HG02943 (cell line): ENCODE measurements around the gene ARHGEF28.
A peak's percentile ranks its signal among the peaks of the same experiment; 100 is the strongest.

Experiments used
- ATAC-seq: cut with Tn5 transposase; IDR thresholded peaks from one replicate; pipeline ENCODE4 v1.9.1; 2021; ENCODE audit warnings: mild to moderate bottlenecking, low read depth, moderate library complexity; ENCODE audit not compliant: unreplicated experiment

The ARHGEF28 gene

DNA sequence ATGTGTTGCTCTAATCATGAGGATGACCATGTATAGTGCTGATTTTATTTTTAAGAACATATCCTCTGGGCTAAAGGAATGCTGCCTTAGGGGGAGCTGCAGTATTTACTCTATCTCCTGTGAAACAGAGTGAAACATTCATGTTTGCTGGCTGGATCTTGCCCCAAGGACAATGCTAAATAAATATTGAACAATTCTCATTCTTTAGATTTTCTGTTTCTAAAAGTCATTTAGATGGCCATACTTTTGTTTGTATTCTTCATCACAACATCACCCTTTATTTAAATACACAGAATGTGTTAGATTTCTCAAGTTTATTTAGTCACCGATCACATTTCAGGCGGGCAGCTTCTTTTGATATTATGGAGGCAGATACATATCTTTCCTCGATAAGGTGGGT is 103.3 kb downstream of the ARHGEF28 start:
- no peak for ATAC-seq

DNA sequence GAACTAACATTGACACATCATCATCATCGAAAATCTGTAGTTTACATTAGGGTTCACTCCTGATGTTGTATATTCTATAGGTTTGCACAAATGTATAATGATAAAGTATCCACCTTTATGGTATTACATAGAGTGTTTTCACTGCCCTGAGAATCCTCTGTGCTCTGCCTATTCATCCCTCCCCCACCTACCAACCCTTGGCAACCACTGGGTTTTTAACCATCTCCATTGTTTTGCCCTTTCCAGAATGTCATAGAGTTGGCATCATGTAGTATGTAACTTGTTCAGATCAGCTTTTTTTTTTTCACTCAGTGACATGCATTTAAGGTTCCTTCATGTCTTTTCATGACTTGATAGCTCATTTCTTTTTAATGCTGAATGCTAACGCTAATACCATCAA is 106.0 kb downstream of the ARHGEF28 start:
- ATAC-seq = no peak

DNA sequence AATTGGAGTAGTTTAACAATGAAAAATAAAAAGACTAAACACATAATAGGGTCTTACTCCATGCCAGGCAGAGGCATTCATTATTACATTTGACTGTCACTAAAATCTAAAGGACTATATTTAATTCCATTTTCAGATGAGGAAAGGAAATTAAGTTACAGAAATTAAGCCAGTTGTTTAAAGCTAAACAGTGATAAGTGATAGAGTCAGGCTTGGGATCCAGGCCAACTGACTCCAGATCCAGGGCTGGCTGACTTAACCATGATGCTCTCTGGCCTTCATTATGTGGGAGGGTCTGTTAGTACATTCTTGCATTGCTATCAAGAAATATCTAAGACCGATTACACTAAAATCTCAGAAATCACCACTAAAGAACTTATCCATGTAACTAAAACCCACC is 107.2 kb downstream of the ARHGEF28 start:
- ATAC-seq = no peak

DNA sequence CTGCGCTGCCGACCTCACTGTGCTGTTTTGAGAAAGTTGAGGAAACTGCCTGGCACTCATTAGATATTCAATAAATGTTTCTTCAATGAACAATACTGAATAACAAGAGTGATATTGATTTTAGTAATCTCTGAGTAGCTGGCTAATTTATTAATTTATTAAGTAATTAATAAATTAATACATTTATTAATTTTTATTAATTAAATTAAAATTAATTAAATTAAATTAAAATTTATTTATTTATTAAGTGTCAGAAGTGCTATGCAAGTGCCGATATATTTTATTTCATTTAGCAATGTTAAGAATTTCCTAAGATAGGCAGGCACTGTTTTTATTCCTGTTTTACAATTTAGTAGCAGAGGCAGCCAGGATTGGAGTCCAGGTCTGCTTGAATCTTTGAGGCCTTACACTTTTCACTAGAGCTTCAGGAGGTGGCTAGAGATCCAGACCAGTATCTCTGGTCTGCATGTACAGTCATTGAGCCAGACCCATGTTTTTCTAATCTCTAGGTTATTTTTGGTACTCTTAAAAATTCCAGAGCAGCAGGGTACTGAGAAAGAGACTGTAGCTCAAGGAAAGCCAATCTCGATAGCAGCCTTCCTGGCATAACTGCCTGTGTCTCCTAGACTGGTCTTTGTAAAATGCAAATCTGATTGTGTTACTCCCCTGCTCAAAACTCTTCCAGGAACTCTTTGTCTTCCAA is 109.2 kb downstream of the ARHGEF28 start:
- no peak for ATAC-seq

DNA sequence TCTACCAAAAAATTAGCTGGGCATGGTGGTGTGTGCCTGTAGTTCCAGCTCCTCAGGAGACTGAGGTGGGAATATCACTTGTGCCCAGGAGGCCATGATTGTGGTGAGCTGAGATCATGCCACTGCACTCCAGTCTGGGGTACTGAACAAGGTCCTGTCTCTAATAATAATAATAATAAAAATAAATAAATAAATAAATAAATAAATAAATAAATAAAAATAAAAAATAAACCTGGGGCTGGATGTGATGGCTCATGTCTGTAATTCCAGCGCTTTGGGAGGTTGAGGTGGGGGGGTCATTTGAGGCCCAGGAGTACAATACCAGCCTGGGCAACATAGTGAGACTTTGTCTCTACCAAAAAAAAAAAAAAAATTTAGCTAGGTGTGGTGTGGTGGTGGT is 113.7 kb downstream of the ARHGEF28 start:
- ATAC-seq = no peak

DNA sequence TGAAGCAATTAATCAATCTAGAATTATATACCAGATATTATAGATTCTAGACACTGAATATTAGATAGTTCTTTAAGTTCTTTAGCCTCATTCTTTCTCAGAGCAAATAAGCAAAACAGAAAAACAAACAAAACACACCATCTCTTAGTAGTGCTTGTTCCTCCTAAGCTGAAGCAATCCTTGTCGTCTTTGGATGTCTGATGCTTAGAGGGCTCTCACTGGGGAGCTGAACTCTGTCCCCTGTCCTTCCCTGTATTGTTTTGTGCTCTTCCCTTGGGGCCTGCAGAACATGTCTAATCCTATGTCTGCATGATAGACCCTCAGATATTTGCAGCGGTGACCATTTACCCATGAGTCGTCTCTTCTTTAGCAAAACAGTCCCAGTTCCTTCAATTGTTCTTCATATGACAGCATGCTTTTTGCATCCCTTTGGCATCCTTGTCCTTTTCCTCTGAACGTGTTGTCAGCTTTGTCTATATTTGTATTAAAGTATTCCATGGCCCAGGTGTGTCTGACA is 114.3 kb downstream of the ARHGEF28 start:
- ATAC-seq = no peak

DNA sequence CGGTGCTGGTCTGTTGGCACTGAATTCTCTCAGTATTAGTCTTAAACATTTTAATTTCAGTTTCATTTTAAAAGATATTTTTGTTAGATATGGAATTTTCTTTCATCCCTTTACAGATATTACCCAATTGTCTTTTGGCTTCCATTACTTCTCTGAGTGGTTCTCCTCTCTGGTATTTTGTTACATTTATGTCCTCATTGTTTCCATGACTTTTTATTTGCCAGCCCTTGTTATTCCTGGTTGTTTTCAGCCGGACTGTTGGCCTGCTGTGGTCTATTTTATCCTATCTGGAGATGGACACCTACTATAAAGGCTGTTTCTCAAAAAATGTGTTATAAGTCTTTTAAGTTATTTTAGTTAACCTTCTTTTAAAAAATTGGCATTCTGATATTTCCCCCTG is 117.2 kb downstream of the ARHGEF28 start:
- no peak for ATAC-seq

DNA sequence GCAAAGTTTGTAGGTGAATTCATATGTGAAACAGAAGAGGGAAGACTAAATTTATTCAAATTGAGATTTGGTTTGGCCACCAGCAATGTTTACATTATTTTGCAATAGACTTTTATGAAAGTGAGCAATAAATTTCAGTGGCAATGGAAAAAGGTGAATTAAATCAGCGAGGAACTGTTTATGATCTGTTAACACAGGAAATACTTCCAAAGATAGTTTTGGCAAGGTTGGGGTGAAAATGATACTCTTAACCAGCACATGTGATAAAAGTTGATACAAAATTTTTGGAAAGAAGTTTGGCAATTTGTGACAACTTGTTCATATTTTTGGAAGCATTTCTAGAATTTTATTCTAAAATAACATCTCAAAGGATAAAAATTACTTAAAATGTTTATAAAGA is 119.8 kb downstream of the ARHGEF28 start:
- no peak for ATAC-seq

DNA sequence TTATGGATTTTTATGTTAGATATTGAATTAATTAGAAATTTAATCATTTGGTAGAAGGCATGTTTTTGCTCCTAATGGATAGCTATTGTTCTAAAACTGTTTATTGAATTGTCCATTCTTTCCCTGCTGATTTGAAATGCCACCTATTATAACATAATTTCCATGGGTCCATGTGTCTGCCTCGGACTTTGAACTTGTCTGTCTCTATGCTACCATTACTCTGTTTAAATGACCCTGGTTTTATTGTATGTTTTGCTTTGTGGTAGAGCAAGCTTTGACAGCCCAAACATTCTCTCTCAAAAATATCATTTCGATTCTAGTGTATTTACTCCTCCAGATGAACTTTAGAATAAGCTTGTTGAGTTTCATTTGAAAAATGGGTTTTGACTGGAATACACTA is 120.6 kb downstream of the ARHGEF28 start:
- no peak for ATAC-seq

DNA sequence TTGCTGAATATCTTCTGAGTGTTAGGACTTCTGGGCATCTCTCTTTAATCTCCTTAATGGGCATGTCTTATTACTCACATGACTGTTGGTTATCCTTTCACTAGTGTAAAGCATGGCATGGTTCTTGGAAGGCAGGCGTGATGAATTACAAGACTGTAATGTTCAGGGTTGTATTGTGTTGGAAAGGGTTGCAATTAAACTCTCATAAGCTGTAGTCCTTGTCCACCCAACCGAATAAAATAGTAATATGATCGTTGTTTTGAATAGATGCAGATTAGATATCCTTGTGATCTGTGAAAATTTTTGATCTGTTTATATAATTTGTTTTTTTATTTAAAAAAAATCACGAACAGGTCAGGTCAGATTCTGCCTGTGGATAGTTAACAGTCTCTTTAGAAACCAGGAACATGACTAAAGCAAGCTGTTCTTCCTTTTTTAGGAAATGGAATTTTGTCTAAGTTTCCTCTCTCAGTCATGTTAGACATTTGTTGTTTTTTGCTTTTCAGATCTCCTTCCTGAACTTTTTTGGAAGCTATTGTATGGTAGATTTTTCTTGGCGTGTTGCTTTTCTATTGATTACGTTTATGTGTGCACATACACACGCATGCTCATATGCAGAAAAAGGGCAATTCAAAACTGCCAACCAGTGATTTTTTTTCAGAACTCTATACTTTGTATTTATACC is 121.8 kb downstream of the ARHGEF28 start:
- ATAC-seq = no peak

DNA sequence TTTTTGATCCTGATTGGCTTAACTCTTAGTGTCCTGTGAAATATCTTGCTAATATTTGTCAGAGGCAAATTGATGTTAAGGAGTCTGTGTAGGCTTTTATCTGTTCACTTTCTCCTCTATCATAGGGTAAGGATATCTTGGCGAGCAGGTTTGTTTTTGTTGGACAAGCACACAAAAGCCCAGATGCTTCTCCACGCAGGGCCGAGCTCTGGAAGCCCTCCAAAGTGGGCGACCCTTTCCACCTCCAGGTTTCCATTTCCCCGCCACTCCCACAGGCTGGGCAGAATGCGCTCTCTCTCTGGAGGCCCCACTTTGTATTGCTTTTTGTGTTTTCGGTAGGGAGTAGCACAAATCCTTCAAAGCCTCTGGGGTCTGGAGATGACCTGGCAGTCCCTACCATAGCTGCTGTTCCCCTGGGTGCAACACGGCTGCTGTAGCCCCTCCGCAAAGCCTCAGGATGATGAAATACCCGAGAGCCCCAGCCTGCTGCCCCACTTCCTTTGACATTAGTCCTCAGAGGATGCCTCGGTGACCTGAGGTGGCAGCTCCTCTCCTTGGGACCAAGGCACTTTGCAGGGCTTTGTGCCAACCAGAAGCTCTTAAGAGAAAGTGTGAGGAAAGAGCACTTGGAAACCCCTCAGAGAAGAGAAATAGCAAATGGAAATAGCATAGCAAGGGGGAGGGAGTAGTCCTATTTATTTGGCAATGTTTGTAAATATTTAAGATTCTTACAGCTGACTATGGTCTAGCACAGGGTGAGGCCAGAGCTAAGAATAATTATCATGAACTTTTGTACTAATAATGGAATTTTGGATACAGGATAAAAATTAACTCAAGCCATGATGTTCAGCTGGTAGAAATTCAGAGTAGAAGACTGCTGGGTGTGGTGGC is 122.8 kb downstream of the ARHGEF28 start:
- ATAC-seq = no peak

DNA sequence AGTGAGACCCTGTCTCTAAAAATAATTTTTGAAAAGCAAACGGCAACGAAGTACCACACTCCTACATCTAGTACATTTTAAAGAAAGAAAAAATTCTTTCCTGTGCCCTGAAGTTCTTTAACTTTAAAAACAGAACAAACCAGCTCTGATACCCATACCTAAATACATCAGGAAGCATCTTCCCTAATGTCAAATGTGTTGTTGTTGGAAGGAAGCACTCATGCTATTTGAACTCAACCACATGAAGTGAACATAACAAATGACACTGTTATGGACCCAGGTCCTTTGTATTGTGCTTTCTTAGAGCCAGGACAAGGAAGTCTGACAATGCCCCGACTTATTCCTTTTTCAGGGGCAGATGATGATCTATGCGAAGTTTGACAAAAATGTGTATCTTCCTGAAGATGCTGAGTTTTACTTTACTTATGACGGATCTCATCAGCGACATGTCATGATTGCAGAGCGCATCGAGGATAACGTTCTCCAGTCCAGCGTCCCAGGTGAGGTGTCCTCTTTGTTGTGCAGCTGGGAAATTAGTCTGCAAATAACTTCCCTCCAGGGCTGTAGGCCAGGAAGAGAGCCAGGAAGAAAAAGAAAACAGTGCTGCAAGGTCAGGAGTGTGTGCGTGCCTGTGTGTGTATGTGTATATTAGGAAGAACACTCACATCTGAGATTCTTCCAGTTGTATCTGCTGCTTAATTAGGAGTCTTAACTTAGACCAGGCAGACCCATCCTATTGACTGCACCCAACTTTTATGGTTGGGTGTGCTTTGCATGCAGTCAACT is 123.7 kb downstream of the ARHGEF28 start:
- no peak for ATAC-seq

DNA sequence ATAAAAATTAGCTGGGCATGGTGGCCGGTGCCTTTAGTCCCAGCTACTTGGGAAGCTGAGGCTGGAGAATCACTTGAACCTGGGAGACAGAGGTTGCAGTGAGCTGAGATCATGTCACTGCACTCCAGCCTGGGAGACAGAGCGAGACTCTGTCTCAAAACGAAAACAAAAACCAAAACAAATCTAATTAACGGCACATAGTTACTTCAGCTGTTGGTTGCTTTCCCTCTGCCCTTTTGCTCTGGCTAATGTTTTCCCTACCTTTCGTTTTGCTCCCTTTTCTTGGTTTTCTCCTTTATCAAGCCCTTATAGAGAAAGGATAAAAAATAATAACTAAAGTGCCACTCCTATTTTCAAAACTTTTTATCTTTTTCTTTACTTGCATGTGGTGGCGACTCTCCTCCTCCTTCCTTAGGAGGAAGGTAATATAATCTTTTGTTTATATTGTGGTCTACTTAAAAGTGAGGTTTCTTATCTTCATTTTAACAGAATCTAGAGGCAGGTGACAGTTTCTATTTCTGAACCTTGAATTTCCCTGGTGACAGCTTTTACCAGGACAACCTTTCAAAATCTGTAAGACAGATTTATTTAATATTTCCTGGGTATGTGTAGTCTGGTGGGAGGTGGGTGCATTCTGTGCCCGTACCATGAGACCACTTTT is 125.4 kb downstream of the ARHGEF28 start:
- no peak for ATAC-seq

DNA sequence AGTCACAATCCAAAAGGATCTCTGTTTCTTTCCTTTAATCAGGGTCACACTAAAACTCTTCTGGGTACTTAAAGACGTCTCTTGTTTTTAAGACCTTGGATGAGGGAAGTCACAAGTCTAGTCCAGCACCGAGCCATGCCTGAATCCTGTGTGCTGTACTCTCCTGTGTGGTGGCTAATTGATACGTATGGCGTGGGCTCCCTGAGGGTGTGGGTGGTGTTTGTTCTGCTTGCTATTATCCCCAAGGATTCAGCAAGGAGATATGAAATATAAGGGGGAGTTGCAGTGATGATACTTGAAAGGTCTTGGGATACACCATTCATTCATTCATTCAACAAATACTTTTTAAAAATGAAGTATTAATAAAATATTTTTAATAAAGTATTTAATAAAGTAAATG is 128.3 kb downstream of the ARHGEF28 start:
- no peak for ATAC-seq

DNA sequence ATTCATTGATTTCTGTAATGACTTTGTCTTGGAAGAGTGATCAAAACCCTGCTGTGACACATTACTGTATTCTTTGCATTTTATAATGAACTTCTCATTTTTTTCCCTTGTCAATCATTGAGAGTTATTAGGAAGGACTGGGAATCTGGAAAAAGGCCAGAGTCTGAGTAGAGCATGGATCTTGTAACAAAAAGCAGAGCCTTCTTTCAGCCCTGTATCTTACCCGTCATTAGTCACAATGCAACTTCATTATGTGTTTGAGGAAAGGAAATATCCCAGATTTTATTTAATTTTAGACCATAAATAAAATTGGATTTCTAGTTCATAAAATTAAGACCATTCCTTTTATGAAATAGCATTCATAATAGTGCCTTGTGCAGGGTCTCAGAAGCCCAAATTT is 131.4 kb downstream of the ARHGEF28 start:
- ATAC-seq = no peak

DNA sequence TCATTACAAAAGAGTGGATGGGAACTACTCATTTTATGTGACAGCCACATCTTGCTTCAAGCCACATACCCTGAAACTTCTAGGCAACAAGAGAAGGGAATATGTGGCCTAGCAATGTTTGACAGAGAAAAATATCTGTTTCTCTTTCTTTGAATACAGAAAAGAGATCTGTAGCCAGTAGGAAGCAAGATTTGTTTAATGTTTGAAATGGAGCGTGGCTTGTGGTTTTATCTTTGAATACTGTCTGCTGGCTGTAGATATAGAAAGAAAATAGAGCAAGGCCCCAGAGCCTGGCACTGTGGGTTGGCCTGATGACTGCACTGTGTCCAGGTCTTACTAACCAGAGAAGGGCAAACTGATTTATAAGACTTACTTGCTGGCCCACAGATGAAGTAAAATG is 133.8 kb downstream of the ARHGEF28 start:
- peak; percentile 86 for ATAC-seq

DNA sequence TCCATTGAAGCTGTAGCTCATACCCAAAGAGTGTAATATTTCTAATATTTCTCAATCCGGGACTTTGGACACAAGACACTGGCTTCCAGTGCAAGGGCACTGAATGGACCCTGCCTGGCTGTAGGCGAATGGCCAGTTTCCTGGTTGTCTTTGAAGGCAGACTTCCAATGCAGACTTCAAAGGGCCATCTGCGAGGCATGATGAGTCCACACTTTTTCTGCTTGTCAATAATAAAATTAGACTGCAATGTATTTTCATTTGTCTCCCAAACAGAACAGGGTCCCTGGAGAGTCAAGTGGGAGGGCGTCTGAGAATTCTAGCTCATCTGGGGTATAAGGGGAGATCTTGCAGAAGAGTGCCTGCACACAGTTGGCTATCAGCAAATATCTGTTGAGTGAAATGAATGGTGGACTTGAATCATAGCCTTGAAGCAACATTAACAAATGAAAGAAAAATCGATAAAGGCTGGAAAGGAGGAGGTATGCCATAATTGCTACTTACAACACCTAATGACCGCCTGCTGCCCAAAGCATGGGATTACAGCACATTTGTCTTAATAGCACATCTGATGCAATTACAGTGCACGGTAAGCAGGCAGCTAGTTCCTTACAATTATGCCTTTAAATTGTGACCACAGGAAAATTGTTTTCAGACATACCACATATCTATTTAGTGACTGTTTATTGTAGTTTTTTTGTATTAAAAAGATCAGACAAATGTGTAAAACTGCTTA is 137.5 kb downstream of the ARHGEF28 start:
- ATAC-seq = no peak

DNA sequence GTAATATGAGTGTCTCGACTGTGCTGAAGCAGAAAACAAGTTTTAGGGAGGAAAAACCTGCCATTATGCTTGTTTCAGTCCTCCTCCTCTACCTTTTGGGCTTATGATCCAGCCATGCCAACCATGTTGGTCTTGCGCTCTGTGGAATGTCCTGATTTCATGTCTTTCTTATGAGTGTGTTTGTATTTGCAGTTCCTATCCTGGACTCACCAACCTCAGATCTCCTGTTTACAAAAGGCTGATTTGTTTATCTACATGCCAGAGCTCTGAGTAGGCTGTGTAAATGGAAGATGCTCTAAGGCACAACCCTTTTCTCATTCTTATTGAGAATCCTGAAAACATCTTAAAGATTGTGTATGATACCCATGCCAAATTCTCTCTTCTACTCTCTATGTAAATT is 138.6 kb downstream of the ARHGEF28 start:
- no peak for ATAC-seq

DNA sequence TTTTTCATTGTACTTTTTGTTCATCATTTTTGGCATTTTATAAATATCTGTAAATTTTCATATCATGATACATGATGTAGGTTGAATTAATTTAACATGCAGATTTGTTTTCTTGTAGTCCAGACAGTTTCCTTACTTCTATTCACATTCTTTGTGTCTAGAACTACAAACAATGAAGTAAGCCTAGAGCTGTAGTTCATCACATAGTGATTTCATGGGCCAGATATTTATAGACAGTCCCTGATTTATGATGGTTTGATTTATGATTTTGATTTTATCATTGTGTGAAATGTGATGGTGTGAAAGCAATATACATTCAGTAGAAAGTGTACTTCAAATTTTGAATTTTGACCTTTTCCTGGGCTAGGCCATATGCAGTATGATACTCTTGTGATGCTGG is 139.0 kb downstream of the ARHGEF28 start:
- ATAC-seq = no peak
